HL-60 (cell line): ENCODE measurements around the gene MYO16.

Experiments
- DNase-seq, 2 experiments: peaks; one replicate each; pipeline ENCODE4 v3.0.0-alpha.2; 2010 to 2020; ENCODE audit warnings: low read depth in 1 of 2, low spot score in 1 of 2
- H3K27ac ChIP-seq: fragments of 250-450 bp; sonication (Bioruptor Pico); replicated peaks from 2 replicates; pipeline ENCODE4 v1.5.1; 2020; ENCODE audit warnings: mild to moderate bottlenecking, moderate library complexity
- H3K27me3 ChIP-seq: fragments of 250-450 bp; sonication (Bioruptor Pico); 2 replicates; pipeline ENCODE4 v1.5.1; 2021; ENCODE audit warnings: mild to moderate bottlenecking, moderate library complexity; ENCODE audit not compliant: insufficient read depth, poor library complexity, severe bottlenecking
- H3K4me3 ChIP-seq: replicated peaks from 2 replicates; pipeline ENCODE4 v1.5.1; 2011; ENCODE audit warnings: mild to moderate bottlenecking, control low read depth, low read length; ENCODE audit not compliant: insufficient read depth
- CTCF ChIP-seq: IDR thresholded peaks from one replicate; pipeline ENCODE4 v1.5.1; 2011; ENCODE audit warnings: low read length, control low read depth, inconsistent platforms; ENCODE audit not compliant: insufficient read depth
- GABPA ChIP-seq: IDR thresholded peaks from 2 replicates; pipeline ENCODE4 v1.6.1; 2012; ENCODE audit warnings: low read depth
- POLR2AphosphoS5 ChIP-seq: IDR thresholded peaks from 2 replicates; pipeline ENCODE4 v1.6.1; 2012; ENCODE audit warnings: low read depth
- REST ChIP-seq: IDR thresholded peaks from 2 replicates; pipeline ENCODE4 v1.6.1; 2012; ENCODE audit warnings: low read depth; ENCODE audit not compliant: insufficient replicate concordance
- SPI1 ChIP-seq: IDR thresholded peaks from 2 replicates; pipeline ENCODE4 v1.6.1; 2012; ENCODE audit warnings: low read depth, mild to moderate bottlenecking, borderline replicate concordance

Gene MYO16

GRCh38 chr13:108915634-108916512 is 286.5 kb downstream of the MYO16 start:
- peak; percentile 74 to 92 for DNase-seq
- TF ChIP-seq REST (no peak), GABPA (no peak), SPI1 (no peak), POLR2AphosphoS5 (peak; percentile 40; the same call in 1 of the 2 replicates)
- Histone ChIP-seq H3K27ac (peak overlapping the region; percentile 74), H3K27me3 (no peaks in the 10 kb centered on the region), H3K4me3 (no peak overlapping the region)

DNA sequence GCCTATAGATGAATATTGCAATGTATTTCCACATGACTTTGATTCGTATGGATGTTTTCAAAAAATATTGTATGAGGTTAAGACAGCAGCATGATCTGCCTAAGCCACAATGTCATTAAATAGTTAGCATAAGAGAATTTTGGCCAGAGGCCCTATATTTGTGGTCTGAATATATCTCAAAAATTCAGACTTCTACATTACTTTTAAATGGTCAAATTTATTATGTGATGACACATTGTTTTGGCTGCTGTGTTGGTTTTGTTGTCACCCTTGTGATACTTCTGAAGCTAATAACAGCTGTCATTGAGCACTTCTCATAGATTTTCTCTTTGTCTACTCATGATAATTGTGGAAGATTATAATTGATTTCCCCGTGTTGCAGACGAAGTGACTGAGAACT is 288.2 kb downstream of the MYO16 start:
- no peak for TF ChIP-seq SPI1
- TF ChIP-seq GABPA: no peak
- no peak for TF ChIP-seq CTCF
- TF ChIP-seq REST: no peak
- TF ChIP-seq POLR2AphosphoS5: no peak
- Histone ChIP-seq H3K27ac (no peak overlapping the region), H3K4me3 (no peak overlapping the region), H3K27me3 (no peaks in the 10 kb centered on the region)
- no peak for DNase-seq

DNA sequence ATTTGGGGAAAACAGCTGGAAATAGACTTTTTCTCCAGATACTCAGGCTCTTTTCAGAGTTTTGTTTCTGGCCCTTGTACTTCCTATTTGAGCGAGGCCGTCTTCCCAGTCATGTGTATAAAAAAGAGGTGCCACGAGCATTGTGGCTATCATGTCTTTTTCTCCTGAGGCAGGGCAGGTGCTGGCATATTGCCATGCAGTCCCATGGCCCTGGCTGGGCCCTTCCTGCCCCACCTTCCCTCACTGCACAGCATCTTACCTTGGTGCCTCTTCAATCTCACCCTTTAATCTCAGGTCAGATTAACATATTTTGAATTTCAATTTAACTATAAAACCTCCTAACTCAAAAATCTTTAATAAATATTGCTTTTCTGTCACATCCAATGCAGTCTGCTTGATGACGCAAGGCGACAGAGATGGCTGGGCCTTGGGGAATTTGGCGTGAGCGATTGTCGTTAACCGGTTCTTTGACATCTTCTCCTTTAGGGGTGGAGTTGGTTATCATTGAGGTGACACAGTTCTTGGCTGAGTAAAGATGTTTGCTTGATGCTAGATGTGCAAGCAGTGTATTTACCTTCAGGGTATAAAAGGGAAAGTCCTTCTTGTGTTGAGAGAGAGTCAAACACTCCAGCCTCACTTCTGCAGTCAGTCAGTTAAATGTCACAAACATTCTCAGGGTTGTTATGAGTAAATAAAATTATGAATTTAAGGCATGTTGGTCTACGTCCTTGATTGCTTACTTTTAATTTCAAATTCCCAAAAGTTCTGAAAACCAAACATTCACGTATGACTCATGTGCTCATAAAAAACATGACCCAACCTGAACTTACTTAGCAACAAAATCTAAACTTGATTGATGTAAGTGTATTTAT is 289.9 kb downstream of the MYO16 start:
- no peak for DNase-seq
- H3K27me3 ChIP-seq: no peaks in the 10 kb centered on the region
- no peak overlapping the region for H3K4me3 ChIP-seq
- H3K27ac ChIP-seq: no peak overlapping the region
- no peak for TF ChIP-seq REST
- TF ChIP-seq SPI1: no peak
- no peak for TF ChIP-seq POLR2AphosphoS5
- TF ChIP-seq GABPA: no peak
- TF ChIP-seq CTCF: no peak
